ENCODE results near the gene COX6A2. TPM values are rescaled to one million over a fixed set of nuclear protein-coding genes. Genes with fewer than 3 reads are reported as not detected.

Gene COX6A2
- not detected for total RNA-seq

GRCh38 chr16:31428279-31428597, at the start of gene COX6A2:
Gene COX6A2, minus strand, starts transcription at chr16:31428360. Its CDS starts 35 bp downstream, at chr16:31428325.
- Histone ChIP-seq H3K27me3 (replicated peaks; ENCODE audit: insufficient read depth) (no peaks in the 10 kb centered on the region), H3K9me3 (no peaks in the 10 kb centered on the region), H3K4me1 (ENCODE audit: control insufficient read depth in 1 of 2, low read depth in 2 of 2) (peaks cover 0 to 10% of the 10 kb centered on the region in 2 donors), H3K36me3 (no peaks in the 10 kb centered on the region), H3K4me3 (peak within 1 kb of the TSS; percentile 65), H3K27ac (peak within 1 kb of the TSS in 1 of 2 donors; percentile 11)
- ATAC-seq (ENCODE audit: insufficient number of reproducible peaks, low FRiP score, low read depth) (no peak), DNase-seq (ENCODE audit: low spot score) (no peak)
- no peak for TF ChIP-seq CTCF (IDR thresholded peaks at IDR 0.05)

GRCh38 chr16:31477220-31478216, 49.4 kb upstream of the COX6A2 start:
- peak overlapping the region; percentile 59 for H3K4me3 ChIP-seq
- no peaks in the 10 kb centered on the region for H3K9me3 ChIP-seq
- no peak for DNase-seq (ENCODE audit: low spot score)
- no peaks in the 10 kb centered on the region for H3K27me3 ChIP-seq (replicated peaks; ENCODE audit: insufficient read depth)
- H3K27ac ChIP-seq = no peak overlapping the region
- peaks cover 48% of the 10 kb centered on the region for H3K36me3 ChIP-seq
- TF ChIP-seq CTCF (IDR thresholded peaks at IDR 0.05) = peak; percentile 14
- ATAC-seq (ENCODE audit: insufficient number of reproducible peaks, low FRiP score, low read depth) = no peak
- peaks cover 4 to 22% of the 10 kb centered on the region in 2 donors for H3K4me1 ChIP-seq (ENCODE audit: control insufficient read depth in 1 of 2, low read depth in 2 of 2)

- DNase-seq (ENCODE audit: low spot score) = no peak
Observed at GRCh38 chr16:31476303-31477219, 48.4 kb upstream of the COX6A2 start.

GRCh38 chr16:31475946-31476302, 47.8 kb upstream of the COX6A2 start:
- H3K4me1 ChIP-seq (ENCODE audit: control insufficient read depth in 1 of 2, low read depth in 2 of 2) = peaks cover 8 to 28% of the 10 kb centered on the region in 2 donors
- H3K27me3 ChIP-seq (replicated peaks; ENCODE audit: insufficient read depth) = no peaks in the 10 kb centered on the region
- peaks cover 48% of the 10 kb centered on the region for H3K36me3 ChIP-seq
- DNase-seq (ENCODE audit: low spot score) (no peak), ATAC-seq (ENCODE audit: insufficient number of reproducible peaks, low FRiP score, low read depth) (no peak)
- no peak for TF ChIP-seq CTCF (IDR thresholded peaks at IDR 0.05)
- no peak overlapping the region for H3K27ac ChIP-seq
- H3K9me3 ChIP-seq = no peaks in the 10 kb centered on the region
- H3K4me3 ChIP-seq = peak overlapping the region; percentile 59

More at GRCh38 chr16:31476303-31477219, 48.4 kb upstream of the COX6A2 start:
- Histone ChIP-seq H3K4me1 (ENCODE audit: control insufficient read depth in 1 of 2, low read depth in 2 of 2) (peaks cover 4 to 22% of the 10 kb centered on the region in 2 donors), H3K4me3 (peak overlapping the region; percentile 59), H3K36me3 (peaks cover 48% of the 10 kb centered on the region), H3K27ac (no peak overlapping the region), H3K9me3 (no peaks in the 10 kb centered on the region), H3K27me3 (replicated peaks; ENCODE audit: insufficient read depth) (no peaks in the 10 kb centered on the region)
- no peak for ATAC-seq (ENCODE audit: insufficient number of reproducible peaks, low FRiP score, low read depth)
- no peak for TF ChIP-seq CTCF (IDR thresholded peaks at IDR 0.05)
